DMS 273 treated with DMSO at 0.1 percent for 48 hours (cell line): ENCODE data around the gene GRB7.
A peak's percentile ranks its signal among the peaks of the same experiment; 100 is the strongest.
"Not testable (repeated sequence)": the region's sequence is repeated elsewhere in the genome, so short reads cannot be mapped to it uniquely, and the experiment has no call there.

Source experiments
- DNase-seq: peaks from one replicate; lab custom pipeline; 2025; lab: John Stamatoyannopoulos, UW

The GRB7 gene

GRCh38 chr17:39752241-39752881, 14.6 kb downstream of the GRB7 start:
- no peak for DNase-seq

- DNase-seq = no peak
Observed at GRCh38 chr17:39753514-39754160, 15.9 kb downstream of the GRB7 start.

- peak; percentile 62 for DNase-seq
Observed at GRCh38 chr17:39754161-39754957, 16.6 kb downstream of the GRB7 start.

GRCh38 chr17:39754958-39755553, 17.3 kb downstream of the GRB7 start:
- no peak for DNase-seq

GRCh38 chr17:39755554-39756379, 18.0 kb downstream of the GRB7 start:
- DNase-seq = no peak

- no peak for DNase-seq
Observed at GRCh38 chr17:39756380-39757079, 18.8 kb downstream of the GRB7 start.

- no peak for DNase-seq
Observed at GRCh38 chr17:39757176-39757662, 19.5 kb downstream of the GRB7 start.

GRCh38 chr17:39757931-39758873, 20.5 kb downstream of the GRB7 start:
- DNase-seq = no peak

- no peak for DNase-seq
Observed at GRCh38 chr17:39759204-39759603, 21.5 kb downstream of the GRB7 start.

GRCh38 chr17:39761861-39762496, 24.2 kb downstream of the GRB7 start:
- no peak for DNase-seq

GRCh38 chr17:39763051-39763820, 25.5 kb downstream of the GRB7 start:
- DNase-seq = no peak

GRCh38 chr17:39764171-39764570, 26.4 kb downstream of the GRB7 start:
- not testable (repeated sequence) for DNase-seq

- DNase-seq = no peak
Observed at GRCh38 chr17:39765175-39765574, 27.4 kb downstream of the GRB7 start.

- DNase-seq = no peak
Observed at GRCh38 chr17:39765766-39766165, 28.0 kb downstream of the GRB7 start.

GRCh38 chr17:39767147-39767546, 29.4 kb downstream of the GRB7 start:
- DNase-seq = no peak

GRCh38 chr17:39769974-39770587, 32.3 kb downstream of the GRB7 start:
- peak; percentile 56 for DNase-seq

GRCh38 chr17:39772415-39772814, 34.7 kb downstream of the GRB7 start:
- no peak for DNase-seq
